HS-27A (cell line): Measurements from ENCODE around the gene MAX.

Experiments
- DNase-seq: peaks from one replicate; pipeline ENCODE4 v3.0.0-alpha.2; 2012; ENCODE audit warnings: low read depth, missing footprints

MAX gene

GRCh38 chr14:65073605-65074201 is 28.6 kb downstream of the MAX start:
- no peak for DNase-seq

- no peak for DNase-seq
Measured at GRCh38 chr14:65072937-65073336, 29.4 kb downstream of the MAX start.

GRCh38 chr14:65072256-65072655 is 30.1 kb downstream of the MAX start:
- no peak for DNase-seq

GRCh38 chr14:65071544-65071943 is 30.8 kb downstream of the MAX start:
- no peak for DNase-seq

GRCh38 chr14:65070471-65070976 is 31.8 kb downstream of the MAX start:
- no peak for DNase-seq

GRCh38 chr14:65069874-65070413 is 32.4 kb downstream of the MAX start:
- DNase-seq, result no peak

GRCh38 chr14:65065719-65066118 is 36.6 kb downstream of the MAX start:
- DNase-seq, result no peak

- DNase-seq, result no peak
Measured at GRCh38 chr14:65062096-65063075, 39.9 kb downstream of the MAX start.

GRCh38 chr14:65057695-65058094 is 44.6 kb downstream of the MAX start:
- DNase-seq, result no peak

GRCh38 chr14:65054471-65055085 is 47.7 kb downstream of the MAX start:
- no peak for DNase-seq

- no peak for DNase-seq
Measured at GRCh38 chr14:65053466-65053865, 48.9 kb downstream of the MAX start.

GRCh38 chr14:65052832-65053231 is 49.5 kb downstream of the MAX start:
- no peak for DNase-seq

- no peak for DNase-seq
Measured at GRCh38 chr14:65045709-65046108, 56.6 kb downstream of the MAX start.

- DNase-seq, result no peak
Measured at GRCh38 chr14:65045006-65045405, 57.3 kb downstream of the MAX start.

- DNase-seq, result no peak
Measured at GRCh38 chr14:65044596-65044959, 57.7 kb downstream of the MAX start.

GRCh38 chr14:65043893-65044595 is 58.3 kb downstream of the MAX start:
- no peak for DNase-seq

GRCh38 chr14:65042731-65043372 is 59.5 kb downstream of the MAX start:
- no peak for DNase-seq

GRCh38 chr14:65042296-65042695 is 60.0 kb downstream of the MAX start:
- DNase-seq, result no peak

- DNase-seq, result no peak
Measured at GRCh38 chr14:65041434-65041915, 60.8 kb downstream of the MAX start.

GRCh38 chr14:65040666-65041433 is 61.5 kb downstream of the MAX start:
- no peak for DNase-seq
